GM10248 (cell line): ENCODE measurements around the gene STK10.

Source experiments
- CTCF ChIA-PET: fragments of 300-600 bp; sonication (Branson Sonifier 250); formaldehyde crosslinking; extraction: SDS; loops from one replicate; lab custom pipeline; 2021; ENCODE audit warnings: antibody characterized with exemption; lab: Yijun Ruan, JAX
- POLR2A ChIA-PET: fragments of 350-650 bp; sonication (Branson Sonifier 250); formaldehyde crosslinking; extraction: SDS; loops from one replicate; lab custom pipeline; 2020; ENCODE audit warnings: antibody characterized with exemption; lab: Yijun Ruan, JAX
- DNase-seq: peaks from one replicate; pipeline ENCODE4 v3.0.0; 2012; ENCODE audit errors: extremely low spot score
- TF ChIP-seq, protein P1 (sequence below): IDR thresholded peaks from 2 replicates; pipeline ENCODE4 v1.5.1; 2012; ENCODE audit warnings: mild to moderate bottlenecking, low read depth; ENCODE audit errors: extremely low read depth, missing control alignments, control extremely low read depth

STK10 gene

DNA sequence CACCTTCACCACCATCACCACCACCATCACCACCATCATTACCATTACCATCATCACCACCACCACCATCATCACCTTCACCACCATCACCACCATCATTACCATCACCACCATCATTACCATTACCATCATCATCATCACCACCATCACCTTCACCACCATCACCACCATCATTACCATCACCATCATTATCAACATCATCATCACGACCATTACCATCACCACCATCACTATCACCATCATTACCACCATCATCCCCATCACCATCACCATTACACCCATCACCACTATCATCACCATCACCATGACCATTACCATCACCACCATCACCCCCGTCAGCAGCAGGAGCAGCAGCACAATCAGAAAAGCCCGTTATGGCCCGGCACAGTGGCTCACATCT lies 89.1 kb downstream of the STK10 start:
- no peak for DNase-seq
- POLR2A ChIA-PET = no interaction called here
- CTCF ChIA-PET = interaction anchor here (1.0 to 1.1 kb wide), 2 partner anchors 9 to 184 kb away, joined by 3 read pairs; no protein-coding TSS in a partner anchor
- TF ChIP-seq, protein P1, sequence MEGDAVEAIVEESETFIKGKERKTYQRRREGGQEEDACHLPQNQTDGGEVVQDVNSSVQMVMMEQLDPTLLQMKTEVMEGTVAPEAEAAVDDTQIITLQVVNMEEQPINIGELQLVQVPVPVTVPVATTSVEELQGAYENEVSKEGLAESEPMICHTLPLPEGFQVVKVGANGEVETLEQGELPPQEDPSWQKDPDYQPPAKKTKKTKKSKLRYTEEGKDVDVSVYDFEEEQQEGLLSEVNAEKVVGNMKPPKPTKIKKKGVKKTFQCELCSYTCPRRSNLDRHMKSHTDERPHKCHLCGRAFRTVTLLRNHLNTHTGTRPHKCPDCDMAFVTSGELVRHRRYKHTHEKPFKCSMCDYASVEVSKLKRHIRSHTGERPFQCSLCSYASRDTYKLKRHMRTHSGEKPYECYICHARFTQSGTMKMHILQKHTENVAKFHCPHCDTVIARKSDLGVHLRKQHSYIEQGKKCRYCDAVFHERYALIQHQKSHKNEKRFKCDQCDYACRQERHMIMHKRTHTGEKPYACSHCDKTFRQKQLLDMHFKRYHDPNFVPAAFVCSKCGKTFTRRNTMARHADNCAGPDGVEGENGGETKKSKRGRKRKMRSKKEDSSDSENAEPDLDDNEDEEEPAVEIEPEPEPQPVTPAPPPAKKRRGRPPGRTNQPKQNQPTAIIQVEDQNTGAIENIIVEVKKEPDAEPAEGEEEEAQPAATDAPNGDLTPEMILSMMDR = no peak

DNA sequence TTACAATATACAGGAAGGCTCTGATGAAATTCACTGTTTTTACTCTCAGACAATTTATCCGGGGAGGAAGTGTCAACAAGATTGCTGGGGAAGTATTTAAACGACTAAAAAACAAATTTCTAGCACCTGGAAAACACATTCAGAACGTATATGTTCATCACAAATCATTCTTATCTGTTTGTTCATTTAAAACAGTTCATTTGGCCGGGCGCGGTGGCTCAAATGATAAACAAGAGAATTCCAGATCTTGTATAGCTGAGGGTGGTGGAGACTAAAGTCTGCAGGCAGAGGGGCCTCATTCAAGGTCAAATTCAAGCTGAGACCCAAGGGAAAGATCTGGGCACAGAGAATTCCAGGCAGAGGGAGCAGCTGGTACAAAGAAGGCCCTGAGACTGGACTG lies 90.0 kb downstream of the STK10 start:
- ChIA-PET CTCF (interaction anchor here (0.9 to 1.2 kb wide), 3 partner anchors 8 to 26 kb away, joined by 3 read pairs; no protein-coding TSS in a partner anchor), POLR2A (no interaction called here)
- no peak for DNase-seq
- TF ChIP-seq, protein P1 = no peak

DNA sequence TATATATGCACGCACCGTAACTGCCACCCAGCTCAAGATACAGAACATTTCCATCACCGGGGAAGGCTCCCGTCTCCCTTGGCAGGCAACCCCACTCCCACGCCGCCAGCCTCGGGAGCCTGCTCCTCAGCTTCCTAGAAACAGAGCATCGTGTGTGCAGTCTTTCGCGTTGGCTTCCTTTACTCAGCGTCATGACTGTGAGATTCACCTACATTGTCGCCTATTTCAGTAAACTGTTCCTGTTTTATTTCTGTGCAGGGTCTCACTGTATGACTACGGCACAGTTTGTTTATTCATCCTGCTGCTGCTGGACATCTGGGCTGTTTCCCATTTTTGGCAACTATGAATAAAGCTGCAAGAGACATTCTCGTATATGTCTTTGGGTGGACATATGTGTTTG lies 90.7 kb downstream of the STK10 start:
- DNase-seq = no peak
- TF ChIP-seq, protein P1 = no peak
- CTCF ChIA-PET = interaction anchor here (0.9 to 1.3 kb wide), 3 partner anchors 9 to 26 kb away, joined by 3 to 6 read pairs (median 3); no protein-coding TSS in a partner anchor
- POLR2A ChIA-PET = interaction anchor here (0.6 kb wide), 1 partner anchor 17 kb away, joined by 3 read pairs; no protein-coding TSS in a partner anchor

DNA sequence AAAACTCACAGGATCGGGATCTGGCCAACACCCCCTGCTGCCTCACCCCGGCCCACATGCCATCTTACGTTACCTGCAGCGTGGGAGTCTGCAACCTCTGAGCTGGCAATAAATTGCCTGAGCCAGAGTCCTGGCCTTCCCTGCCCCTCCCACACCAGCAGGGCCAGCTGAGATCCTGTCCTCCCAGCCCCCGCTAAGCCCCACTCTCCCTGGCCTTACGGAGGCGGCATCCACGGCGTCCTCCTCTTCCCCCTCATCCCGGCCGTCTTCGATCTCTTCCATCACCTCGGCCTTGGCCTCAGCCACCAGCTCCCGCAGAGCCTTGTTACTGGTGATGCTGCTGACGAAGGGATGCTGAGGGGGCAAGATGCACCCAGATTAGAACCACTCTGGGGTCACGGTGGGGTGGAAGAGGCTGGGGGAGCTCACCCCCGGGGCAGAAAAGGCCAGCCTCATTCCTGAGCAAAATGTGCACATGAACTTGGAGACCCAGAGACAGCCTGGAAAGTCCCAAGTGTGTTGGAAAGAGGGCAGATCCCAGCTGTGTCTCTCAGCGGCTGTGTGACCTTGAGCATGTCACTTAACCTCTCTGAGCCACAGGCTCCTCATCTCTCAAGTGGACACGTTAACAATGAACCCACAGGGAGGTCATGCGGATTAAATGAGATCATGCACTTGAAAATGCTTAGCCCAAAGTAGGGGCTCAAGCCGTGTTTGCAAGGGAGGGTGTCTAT lies 91.7 kb downstream of the STK10 start:
- ChIA-PET CTCF (interaction anchor here (0.8 to 1.3 kb wide), 5 partner anchors 10 to 184 kb away, joined by 3 to 6 read pairs (median 3); no protein-coding TSS in a partner anchor), POLR2A (interaction anchor here (0.6 kb wide), 1 partner anchor 18 kb away, joined by 3 read pairs; no protein-coding TSS in a partner anchor)
- DNase-seq = no peak
- TF ChIP-seq, protein P1 = no peak

DNA sequence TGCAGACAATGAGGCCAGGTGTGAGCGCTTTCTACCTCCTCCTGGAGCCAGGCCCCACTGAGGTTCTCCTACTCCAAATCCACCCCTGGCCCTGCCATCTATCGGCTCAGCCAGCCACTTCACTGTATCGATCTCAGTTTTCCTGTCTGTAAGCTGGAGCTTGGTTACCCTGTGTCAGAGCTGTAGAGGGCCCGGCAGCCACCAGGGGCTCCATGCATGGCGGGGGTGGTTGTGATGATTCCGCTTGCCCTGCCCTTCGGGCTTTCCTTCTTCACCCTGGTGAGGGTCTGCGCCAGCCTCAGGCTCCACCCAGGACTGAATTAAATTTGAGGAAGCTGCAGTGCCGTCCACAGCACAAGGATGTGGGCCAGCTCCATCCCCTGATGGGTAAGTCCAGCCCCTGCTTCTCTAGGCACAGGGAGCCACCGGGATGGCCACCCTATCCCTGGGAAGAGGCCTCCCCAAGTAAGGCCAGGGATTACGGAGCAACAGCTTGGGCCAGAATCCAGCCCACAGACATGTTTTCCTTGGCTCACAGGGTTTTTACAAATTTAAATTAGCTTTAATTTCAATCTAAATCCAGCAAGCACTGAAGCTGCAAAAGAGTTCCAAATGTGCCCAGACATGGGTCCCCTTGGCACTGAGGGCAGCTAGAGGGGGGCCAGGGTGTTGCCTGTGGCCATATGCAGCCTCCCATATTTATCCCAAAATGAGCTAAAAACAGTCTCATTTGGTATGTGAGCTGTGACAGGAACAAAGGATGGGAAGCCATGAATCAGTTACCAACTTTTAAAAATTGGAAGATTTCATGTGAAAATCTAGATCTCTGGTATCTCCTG lies 92.4 kb downstream of the STK10 start:
- ChIA-PET POLR2A (no interaction called here), CTCF (interaction anchor here (0.8 to 1.2 kb wide), 6 partner anchors 14 to 188 kb away, joined by 3 to 5 read pairs (median 3); partner anchors contain the start of gene UBTD2)
- TF ChIP-seq, protein P1 = no peak
- no peak for DNase-seq

DNA sequence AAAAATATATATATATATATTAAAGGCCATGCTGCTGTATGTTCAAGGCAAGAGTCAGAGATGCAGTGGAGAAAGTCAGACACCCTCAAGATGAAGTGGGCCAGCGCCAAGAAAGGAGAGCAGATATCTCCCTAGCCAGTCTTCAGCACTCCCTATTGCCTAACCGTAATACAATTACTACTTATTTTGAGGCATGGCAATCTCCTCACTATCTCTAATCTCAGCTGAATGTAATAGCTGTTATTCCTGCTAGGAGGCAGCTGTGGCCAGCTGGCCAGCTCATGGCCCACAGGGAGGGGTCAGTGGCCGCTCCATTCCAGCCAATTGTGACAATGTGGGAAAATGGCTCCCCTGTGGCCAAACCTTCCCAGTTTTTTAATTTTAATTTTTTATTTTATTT lies 94.1 kb downstream of the STK10 start:
- TF ChIP-seq, protein P1 = no peak
- CTCF ChIA-PET = interaction anchor here (0.7 to 1.4 kb wide), 4 partner anchors 14 to 189 kb away, joined by 3 read pairs; partner anchors contain the start of gene STK10
- POLR2A ChIA-PET = no interaction called here
- DNase-seq = no peak
